Measurements from ENCODE around the gene CCM2L. TPM values are rescaled to one million over a fixed set of nuclear protein-coding genes. Genes with fewer than 3 reads are reported as not detected.

CCM2L gene
- total RNA-seq, 1 donor from 2014 or later: 9.7 TPM

GRCh38 chr20:32057656-32058184 is 47.5 kb downstream of the CCM2L start:
- DNase-seq: no peak

GRCh38 chr20:32059189-32059588 is 49.0 kb downstream of the CCM2L start:
- no peak for DNase-seq

GRCh38 chr20:32062776-32063170 is 52.5 kb downstream of the CCM2L start:
- DNase-seq: no peak

GRCh38 chr20:32063695-32064094 is 53.5 kb downstream of the CCM2L start:
- no peak for DNase-seq

GRCh38 chr20:32064667-32065066 is 54.4 kb downstream of the CCM2L start:
- no peak for DNase-seq

- DNase-seq: no peak
Observed at GRCh38 chr20:32067234-32067821, 57.1 kb downstream of the CCM2L start.

GRCh38 chr20:32068174-32068573 is 57.9 kb downstream of the CCM2L start:
- no peak for DNase-seq

- no peak for DNase-seq
Observed at GRCh38 chr20:32069711-32070110, 59.5 kb downstream of the CCM2L start.

GRCh38 chr20:32070282-32070681 is 60.0 kb downstream of the CCM2L start:
- no peak for DNase-seq

GRCh38 chr20:32070690-32071213 is 60.5 kb downstream of the CCM2L start:
- no peak for DNase-seq

- no peak for DNase-seq
Observed at GRCh38 chr20:32071395-32072167, 61.3 kb downstream of the CCM2L start.

- DNase-seq: no peak
Observed at GRCh38 chr20:32072168-32072750, 62.0 kb downstream of the CCM2L start.

- DNase-seq: no peak
Observed at GRCh38 chr20:32075534-32075933, 65.3 kb downstream of the CCM2L start.

GRCh38 chr20:32077190-32077589 is 67.0 kb downstream of the CCM2L start:
- DNase-seq: no peak

GRCh38 chr20:32078322-32078721 is 68.1 kb downstream of the CCM2L start:
- DNase-seq: no peak

- no peak for DNase-seq
Observed at GRCh38 chr20:32078791-32079190, 68.6 kb downstream of the CCM2L start.

GRCh38 chr20:32079655-32080109 is 69.4 kb downstream of the CCM2L start:
- no peak for DNase-seq

- no peak for DNase-seq
Observed at GRCh38 chr20:32080783-32081182, 70.5 kb downstream of the CCM2L start.

Small RNAs within 50 kb of the gene (small RNA-seq; reads per million reads assigned to genes)
- gene RNA5SP481 (ENCODE audit: low replicate concordance) (0.08 reads per million), gene RNA5SP482 (ENCODE audit: low replicate concordance) (not detected)

Other genes with a start within 250 kb of the CCM2L start
- gene MYLK2, start 191.1 kb upstream of the CCM2L start, total RNA-seq: 55.9 TPM
- gene FOXS1, start 164.8 kb upstream of the CCM2L start, total RNA-seq: 3.6 TPM
- 0.82 TPM for gene DUSP15, start 139.9 kb upstream of the CCM2L start, total RNA-seq
- 1.0 TPM for gene TTLL9, start 139.8 kb upstream of the CCM2L start, total RNA-seq
- gene PDRG1, start 58.4 kb upstream of the CCM2L start, total RNA-seq: 6.5 TPM
- under 0.01 TPM for gene XKR7, start 42.3 kb upstream of the CCM2L start, total RNA-seq
- 3.7 TPM for gene HCK, start 41.8 kb downstream of the CCM2L start, total RNA-seq
- 27.3 TPM for gene TM9SF4, start 99.3 kb downstream of the CCM2L start, total RNA-seq
- gene PLAGL2, start 197.3 kb downstream of the CCM2L start, total RNA-seq: 6.2 TPM
- 33.5 TPM for gene POFUT1, start 197.4 kb downstream of the CCM2L start, total RNA-seq

Data from tongue (tissue), 3 donors.